Keratinocyte (primary cell): ENCODE data around the gene TBL2. TPM values are rescaled to one million over a fixed set of nuclear protein-coding genes. Genes with fewer than 3 reads are reported as not detected.

Experiments used
- DNase-seq: peaks from one replicate; pipeline ENCODE4 v3.0.0-alpha.2; 2011; ENCODE audit warnings: low read depth, missing footprints, low spot score
- FAIRE-seq: peaks from 2 replicates; lab custom pipeline; 2011; peaks lifted over from hg19 to GRCh38; lab: Jason Lieb, UNC
- H2AFZ ChIP-seq: 2 replicates; pipeline ENCODE4 v1.6.0; 2012; ENCODE audit warnings: low read length, control low read depth, inconsistent platforms; ENCODE audit not compliant: control insufficient read depth
- H3K27ac ChIP-seq: 2 replicates; pipeline ENCODE4 v1.5.1; 2011; ENCODE audit warnings: low read length; ENCODE audit not compliant: control insufficient read depth, insufficient read depth
- H3K27me3 ChIP-seq: 3 replicates; pipeline ENCODE4 v1.6.0; 2011; ENCODE audit warnings: low read length; ENCODE audit not compliant: control insufficient read depth, insufficient read depth; ENCODE audit errors: extremely low read depth
- H3K36me3 ChIP-seq, 2 experiments: 2 replicates in 1 of 2; 3 replicates in 1 of 2; pipeline ENCODE4 v1.5.1; 2011; ENCODE audit warnings: low read length in 2 of 2, mild to moderate bottlenecking in 1 of 2; ENCODE audit not compliant: control insufficient read depth in 2 of 2, insufficient read depth in 2 of 2; ENCODE audit errors: extremely low read depth in 1 of 2
- H3K4me1 ChIP-seq: 3 replicates; pipeline ENCODE4 v1.5.1; 2011; ENCODE audit warnings: low read length; ENCODE audit not compliant: control insufficient read depth, insufficient read depth; ENCODE audit errors: extremely low read depth
- H3K4me2 ChIP-seq: 3 replicates; pipeline ENCODE4 v1.6.0; 2011; ENCODE audit warnings: low read depth, low read length; ENCODE audit not compliant: control insufficient read depth, insufficient read depth; ENCODE audit errors: extremely low read depth
- H3K4me3 ChIP-seq, 3 experiments: fragments of 200-600 bp in 1 of 3; sonication (generic) in 1 of 3; 2 replicates in 2 of 3; 3 replicates in 1 of 3; pipeline ENCODE4 v1.5.1; 2011 to 2016; ENCODE audit warnings: low read length in 3 of 3, mild to moderate bottlenecking in 3 of 3, control low read depth in 2 of 3, inconsistent platforms in 1 of 3, low read depth in 1 of 3, mixed read lengths in 1 of 3, mixed run types in 1 of 3, moderate library complexity in 1 of 3; ENCODE audit not compliant: control insufficient read depth in 2 of 3, insufficient read depth in 2 of 3; ENCODE audit errors: extremely low read depth in 1 of 3
- H3K79me2 ChIP-seq: 2 replicates; pipeline ENCODE4 v1.6.0; 2012; ENCODE audit warnings: low read length; ENCODE audit not compliant: control insufficient read depth, insufficient read depth
- H3K9ac ChIP-seq: 3 replicates; pipeline ENCODE4 v1.6.0; 2011; ENCODE audit warnings: low read length; ENCODE audit not compliant: control insufficient read depth, insufficient read depth; ENCODE audit errors: extremely low read depth
- H3K9me1 ChIP-seq: 3 replicates; pipeline ENCODE4 v1.6.0; 2011; ENCODE audit warnings: low read length; ENCODE audit not compliant: control insufficient read depth, insufficient read depth; ENCODE audit errors: extremely low read depth
- H3K9me3 ChIP-seq: 2 replicates; pipeline ENCODE4 v1.5.1; 2012; ENCODE audit warnings: low read depth, low read length; ENCODE audit not compliant: control insufficient read depth
- H4K20me1 ChIP-seq: 3 replicates; pipeline ENCODE4 v1.6.0; 2011; ENCODE audit warnings: low read length; ENCODE audit not compliant: control insufficient read depth, insufficient read depth; ENCODE audit errors: extremely low read depth
- EZH2 ChIP-seq: IDR thresholded peaks from one replicate; pipeline ENCODE4 v1.6.1; 2012; ENCODE audit warnings: inconsistent platforms, mild to moderate bottlenecking, low read length, moderate library complexity
- dilution Hi-C: fragments of 300-500 bp; cut with MboI; formaldehyde crosslinking; loops from one replicate; pipeline ENCODE4 v1.7.0; 2020; ENCODE audit warnings: low sequenced_read_pairs; ENCODE audit not compliant: extremely low pct_ligation_motif_present
- polyA plus RNA-seq, 5 experiments: library from polyadenylated mRNA; depleted of rRNA in 3 of 5; stranded (reverse) in 3 of 5; stranded (forward) in 1 of 5; unstranded in 1 of 5; fragments of >200 nt; gene quantifications; 1 replicate in 1 of 5; 2 replicates in 3 of 5; 3 replicates in 1 of 5; pipeline versions ENCODE4 v1.2.1 to v1.2.3, GENCODE V29; 2011 to 2012; ENCODE audit warnings: missing spikeins in 2 of 5, low read depth in 1 of 5, low replicate concordance in 1 of 5
- TF ChIP-seq, protein P1 (sequence below), 3 experiments: IDR thresholded peaks in 1 of 3; conservative IDR thresholded peaks in 1 of 3; optimal IDR thresholded peaks in 1 of 3; 2 replicates in 2 of 3; 3 replicates in 1 of 3; pipeline versions ENCODE3 to v1.5.1; 2011; ENCODE audit warnings: low read length in 3 of 3, mild to moderate bottlenecking in 3 of 3, moderate library complexity in 2 of 3, control low read depth in 1 of 3, inconsistent platforms in 1 of 3; ENCODE audit not compliant: insufficient read depth in 2 of 3; ENCODE audit errors: extremely low read depth in 1 of 3

TBL2 gene
- polyA plus RNA-seq, 1 donor (not counting 4 experiments of a cell fraction or from before 2014, with no cell fraction given), result 29.4 TPM

GRCh38 chr7:73557108-73557396, 21.3 kb downstream of the TBL2 start:
- dilution Hi-C loops, result no loop called here
- Histone ChIP-seq H3K27me3 (no peaks in the 10 kb centered on the region), H3K27ac (peak overlapping the region; percentile 80), H3K9me3 (no peaks in the 10 kb centered on the region), H2AFZ (peak overlapping the region; percentile 49), H3K9ac (peak overlapping the region; percentile 92), H3K79me2 (peaks cover 46% of the 10 kb centered on the region), H3K4me2 (peak overlapping the region; percentile 86), H4K20me1 (peaks cover 6% of the 10 kb centered on the region), H3K9me1 (peaks cover 6% of the 10 kb centered on the region), H3K4me1 (peaks cover 25% of the 10 kb centered on the region), H3K36me3 (peaks cover under 1 to 3% of the 10 kb centered on the region in 2 experiments), H3K4me3 (peak overlapping the region; percentile 70 to 96 (median 82))
- peak; percentile 35 for DNase-seq
- FAIRE-seq, result no peak
- TF ChIP-seq EZH2, result no peak
- TF ChIP-seq, protein P1, sequence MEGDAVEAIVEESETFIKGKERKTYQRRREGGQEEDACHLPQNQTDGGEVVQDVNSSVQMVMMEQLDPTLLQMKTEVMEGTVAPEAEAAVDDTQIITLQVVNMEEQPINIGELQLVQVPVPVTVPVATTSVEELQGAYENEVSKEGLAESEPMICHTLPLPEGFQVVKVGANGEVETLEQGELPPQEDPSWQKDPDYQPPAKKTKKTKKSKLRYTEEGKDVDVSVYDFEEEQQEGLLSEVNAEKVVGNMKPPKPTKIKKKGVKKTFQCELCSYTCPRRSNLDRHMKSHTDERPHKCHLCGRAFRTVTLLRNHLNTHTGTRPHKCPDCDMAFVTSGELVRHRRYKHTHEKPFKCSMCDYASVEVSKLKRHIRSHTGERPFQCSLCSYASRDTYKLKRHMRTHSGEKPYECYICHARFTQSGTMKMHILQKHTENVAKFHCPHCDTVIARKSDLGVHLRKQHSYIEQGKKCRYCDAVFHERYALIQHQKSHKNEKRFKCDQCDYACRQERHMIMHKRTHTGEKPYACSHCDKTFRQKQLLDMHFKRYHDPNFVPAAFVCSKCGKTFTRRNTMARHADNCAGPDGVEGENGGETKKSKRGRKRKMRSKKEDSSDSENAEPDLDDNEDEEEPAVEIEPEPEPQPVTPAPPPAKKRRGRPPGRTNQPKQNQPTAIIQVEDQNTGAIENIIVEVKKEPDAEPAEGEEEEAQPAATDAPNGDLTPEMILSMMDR (optimal IDR thresholded peaks at IDR 0.05 in 1 of 3, IDR thresholded peaks at IDR 0.05 in 1 of 3, conservative IDR thresholded peaks at IDR 0.05 in 1 of 3; ENCODE audit: extremely low read depth in 1 of 3, insufficient read depth in 2 of 3, low read length in 3 of 3), result no peak

DNA sequence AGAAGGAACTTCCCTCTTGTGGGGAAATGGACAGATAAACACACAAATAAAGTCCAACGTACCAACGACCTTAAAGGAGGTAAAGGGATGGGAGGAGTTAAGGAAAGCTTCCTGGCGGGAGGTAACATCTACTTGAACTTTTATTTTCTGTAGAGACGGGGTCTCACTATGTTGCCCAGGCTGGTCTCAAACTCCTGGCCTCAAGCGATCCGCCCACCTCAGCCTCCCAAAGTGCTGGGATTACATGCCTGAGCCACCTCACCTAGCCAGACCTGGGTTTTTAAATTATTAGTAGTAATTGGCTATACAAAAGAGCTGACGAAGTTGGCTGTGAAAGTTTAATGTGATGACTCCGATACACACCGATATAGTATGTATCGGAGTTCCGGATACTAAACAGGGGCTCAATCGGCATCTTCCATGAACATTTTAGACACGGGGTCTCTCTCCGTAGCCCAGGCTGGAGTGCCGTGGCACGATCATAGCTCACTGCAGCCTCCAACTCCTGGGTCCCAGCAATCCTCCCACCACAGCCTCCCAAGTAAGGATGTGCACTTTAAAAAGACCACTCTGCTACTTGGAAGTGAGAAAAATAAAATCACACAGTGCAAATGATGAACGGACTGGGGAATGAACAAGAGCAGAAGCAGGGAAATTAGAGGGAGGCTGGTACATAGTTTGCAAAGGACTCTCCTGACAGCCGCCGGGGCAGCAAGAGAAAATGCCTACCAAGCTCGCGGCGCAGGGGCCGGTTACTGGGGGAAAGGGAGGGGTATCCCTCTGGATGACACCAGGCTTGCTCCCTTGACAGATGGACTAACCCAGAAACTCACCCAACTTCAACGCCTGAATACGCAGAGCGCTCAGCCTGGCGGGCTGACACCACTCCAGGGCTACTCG, 21.9 kb downstream of the TBL2 start:
- peak overlapping the region; percentile 92 for H3K9ac ChIP-seq
- peak overlapping the region; percentile 70 to 96 (median 82) for H3K4me3 ChIP-seq
- peaks cover 46% of the 10 kb centered on the region for H3K79me2 ChIP-seq
- H3K27me3 ChIP-seq, result no peaks in the 10 kb centered on the region
- FAIRE-seq, result no peak
- peak overlapping the region; percentile 3 for H2AFZ ChIP-seq
- peaks cover 3% of the 10 kb centered on the region in 2 experiments for H3K36me3 ChIP-seq
- H3K4me2 ChIP-seq, result peak overlapping the region; percentile 86
- H3K27ac ChIP-seq, result peak overlapping the region; percentile 50
- no peaks in the 10 kb centered on the region for H3K9me3 ChIP-seq
- TF ChIP-seq EZH2, result no peak
- TF ChIP-seq, protein P1 (optimal IDR thresholded peaks at IDR 0.05 in 1 of 3, IDR thresholded peaks at IDR 0.05 in 1 of 3, conservative IDR thresholded peaks at IDR 0.05 in 1 of 3; ENCODE audit: extremely low read depth in 1 of 3, insufficient read depth in 2 of 3, low read length in 3 of 3), result no peak
- peaks cover 25% of the 10 kb centered on the region for H3K4me1 ChIP-seq
- peaks cover 6% of the 10 kb centered on the region for H3K9me1 ChIP-seq
- no peak for DNase-seq
- H4K20me1 ChIP-seq, result peaks cover 6% of the 10 kb centered on the region
- dilution Hi-C loops, result no loop called here
